Natural killer cell treated with Interleukin-12 subunit alpha and Interleukin-12 subunit beta and Interleukin-15 and Interleukin-18, amount 100 ng/mL, for 72 hours (primary cell): ENCODE measurements around the gene PLXNA4. TPM values are rescaled to one million over a fixed set of nuclear protein-coding genes. Genes with fewer than 3 reads are reported as not detected.

Experiments used
- ATAC-seq, 2 donors: fragments of 150-1000 bp; cut with Tn5 transposase in 1 of 2; sonication (Bioruptor Pico), chemical (Tn5 transposase) in 1 of 2; 2 replicates each; pipeline ENCODE4 v1.10.0; 2021
- DNase-seq: peaks from one replicate; pipeline ENCODE4 v3.0.0; 2022; ENCODE audit warnings: low spot score
- H3K27ac Mint-ChIP-seq, 2 donors: 1 replicate in 1 of 2; 2 replicates in 1 of 2; pipeline ENCODE4 v1.8.0; 2022; ENCODE audit warnings: mixed read lengths in 2 of 2, mild to moderate bottlenecking in 1 of 2, moderate library complexity in 1 of 2
- H3K27me3 Mint-ChIP-seq, 2 donors: 1 replicate in 1 of 2; 2 replicates in 1 of 2; pipeline ENCODE4 v1.8.0; 2022; ENCODE audit warnings: mixed read lengths in 2 of 2
- H3K36me3 Mint-ChIP-seq: one replicate; pipeline ENCODE4 v1.8.0; 2022; ENCODE audit warnings: mixed read lengths
- H3K4me1 Mint-ChIP-seq, 2 donors: 1 replicate in 1 of 2; 2 replicates in 1 of 2; pipeline ENCODE4 v1.8.0; 2022; ENCODE audit warnings: low read depth in 2 of 2, mixed read lengths in 2 of 2, mild to moderate bottlenecking in 1 of 2
- H3K4me3 Mint-ChIP-seq: one replicate; pipeline ENCODE4 v1.8.0; 2022; ENCODE audit warnings: mixed read lengths
- H3K9me3 Mint-ChIP-seq: 2 replicates; pipeline ENCODE4 v1.8.0; 2022; ENCODE audit warnings: mixed read lengths
- total RNA-seq, 2 donors: library from RNA; stranded (reverse); gene quantifications; one replicate each; pipeline ENCODE4 v1.2.3, GENCODE V29; 2022

The PLXNA4 gene
- total RNA-seq, 2 donors from 2014 or later, result 0.14 to 0.21 TPM

DNA sequence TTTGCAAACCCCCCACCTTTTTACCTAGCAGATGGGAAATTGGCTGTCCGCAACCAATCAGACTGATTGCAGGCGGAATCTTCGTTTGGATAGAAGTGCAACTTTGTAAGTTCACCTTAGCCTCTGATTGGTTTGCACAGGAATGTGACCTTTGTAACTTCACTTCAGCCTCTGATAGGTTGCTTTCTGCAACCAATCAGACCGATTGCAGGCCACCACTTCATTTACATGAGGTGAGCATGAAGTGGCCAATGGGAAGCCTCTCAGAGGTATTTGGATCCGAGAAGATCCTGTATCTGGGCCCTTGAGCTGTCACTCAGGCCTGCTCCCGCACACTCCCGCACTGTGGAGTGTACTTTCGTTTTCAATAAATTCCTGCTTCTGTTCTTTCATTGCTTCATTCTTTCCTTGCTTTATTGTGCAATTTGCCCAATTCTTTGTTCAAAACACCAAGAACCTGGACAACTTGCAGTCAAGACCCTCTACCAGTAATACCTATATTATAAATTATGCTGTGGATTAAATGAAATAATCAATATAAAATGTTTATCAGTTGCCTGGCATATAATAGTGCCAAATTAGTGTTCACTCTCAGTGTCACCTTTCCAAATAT is 491.4 kb downstream of the PLXNA4 start:
- no peak for DNase-seq
- no peaks in the 10 kb centered on the region for H3K9me3 Mint-ChIP-seq
- no peaks in the 10 kb centered on the region for H3K36me3 Mint-ChIP-seq
- H3K4me1 Mint-ChIP-seq, result no peaks in the 10 kb centered on the region
- no peak for ATAC-seq
- H3K4me3 Mint-ChIP-seq, result no peak overlapping the region
- H3K27ac Mint-ChIP-seq, result no peak overlapping the region
- peaks cover 21 to 24% of the 10 kb centered on the region in 2 donors for H3K27me3 Mint-ChIP-seq

DNA sequence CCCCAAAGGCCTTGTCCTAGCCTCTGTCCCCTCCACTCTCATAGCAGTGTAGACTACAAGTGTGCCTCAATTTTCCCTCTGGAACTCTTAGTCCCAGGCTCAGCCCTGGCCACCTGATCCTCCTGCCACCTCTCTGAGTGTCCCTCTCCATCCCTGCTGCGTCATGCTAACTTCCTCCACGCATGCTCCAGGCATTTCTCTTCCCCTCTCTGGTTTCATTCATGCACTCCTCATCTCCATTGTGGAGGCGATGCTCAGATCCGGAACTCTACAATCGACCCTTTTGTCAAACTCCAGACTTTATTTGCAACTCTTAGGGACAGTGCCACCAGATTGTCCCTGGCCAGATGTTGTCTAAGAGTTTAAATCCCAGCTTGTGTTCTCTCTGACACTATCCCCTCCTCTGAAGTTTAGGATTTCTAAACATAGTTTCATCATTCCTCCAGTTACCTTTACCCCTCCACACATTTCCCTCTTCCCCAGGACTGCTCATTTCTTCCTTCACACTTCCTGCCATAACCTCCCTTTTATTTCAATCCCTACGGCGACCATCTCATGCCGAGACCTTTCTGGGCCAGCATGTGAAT is 492.6 kb downstream of the PLXNA4 start:
- DNase-seq (no peak), ATAC-seq (no peak)
- Mint-ChIP-seq H3K9me3 (no peaks in the 10 kb centered on the region), H3K4me1 (no peaks in the 10 kb centered on the region), H3K27ac (no peak overlapping the region), H3K27me3 (peaks cover 25 to 28% of the 10 kb centered on the region in 2 donors), H3K36me3 (no peaks in the 10 kb centered on the region), H3K4me3 (no peak overlapping the region)

DNA sequence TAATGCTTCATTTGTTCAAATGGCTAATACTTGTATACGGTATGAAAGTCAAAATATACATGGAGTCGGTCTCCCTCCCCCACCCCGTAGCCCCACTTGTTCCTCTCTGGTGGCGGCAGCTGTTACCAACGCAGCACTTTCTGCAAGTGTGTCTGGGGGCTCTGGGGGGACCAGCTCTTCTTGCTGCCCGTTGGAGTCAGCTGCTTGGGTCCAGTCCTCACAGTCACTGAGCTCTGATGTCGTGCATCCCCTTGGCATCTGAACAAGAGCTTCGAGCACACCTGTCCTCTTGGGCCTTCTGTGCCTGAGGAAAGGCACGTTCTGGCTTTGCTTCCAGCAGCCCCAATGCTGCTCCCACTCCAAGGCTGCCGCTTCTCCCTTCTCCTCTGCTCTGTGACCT is 493.1 kb downstream of the PLXNA4 start:
- ATAC-seq, result no peak
- H3K9me3 Mint-ChIP-seq, result no peaks in the 10 kb centered on the region
- H3K27me3 Mint-ChIP-seq, result peaks cover 25 to 28% of the 10 kb centered on the region in 2 donors
- H3K36me3 Mint-ChIP-seq, result no peaks in the 10 kb centered on the region
- H3K4me3 Mint-ChIP-seq, result no peak overlapping the region
- H3K4me1 Mint-ChIP-seq, result no peaks in the 10 kb centered on the region
- H3K27ac Mint-ChIP-seq, result no peak overlapping the region
- DNase-seq, result no peak

DNA sequence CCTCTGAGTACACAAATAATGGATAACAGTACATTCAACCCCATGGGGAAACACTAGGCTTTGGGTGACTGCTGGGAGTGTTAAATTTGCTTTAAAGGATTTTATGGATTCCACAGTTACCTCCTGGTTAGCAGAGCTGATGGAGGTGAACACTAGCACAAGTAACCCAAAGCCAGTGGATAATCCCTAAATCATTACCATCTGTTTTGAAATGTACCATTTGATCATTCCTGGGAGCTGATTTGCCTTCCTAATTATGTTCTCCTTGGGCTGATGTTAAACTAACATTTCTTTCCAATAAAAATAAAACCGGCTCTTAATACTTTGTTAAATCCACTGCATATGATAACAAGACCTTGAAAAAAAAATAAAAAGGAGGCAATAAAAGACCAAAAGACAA is 493.9 kb downstream of the PLXNA4 start:
- peaks cover 25 to 28% of the 10 kb centered on the region in 2 donors for H3K27me3 Mint-ChIP-seq
- no peaks in the 10 kb centered on the region for H3K36me3 Mint-ChIP-seq
- no peak for DNase-seq
- H3K4me1 Mint-ChIP-seq, result no peaks in the 10 kb centered on the region
- H3K9me3 Mint-ChIP-seq, result no peaks in the 10 kb centered on the region
- ATAC-seq, result no peak
- no peak overlapping the region for H3K4me3 Mint-ChIP-seq
- no peak overlapping the region for H3K27ac Mint-ChIP-seq

DNA sequence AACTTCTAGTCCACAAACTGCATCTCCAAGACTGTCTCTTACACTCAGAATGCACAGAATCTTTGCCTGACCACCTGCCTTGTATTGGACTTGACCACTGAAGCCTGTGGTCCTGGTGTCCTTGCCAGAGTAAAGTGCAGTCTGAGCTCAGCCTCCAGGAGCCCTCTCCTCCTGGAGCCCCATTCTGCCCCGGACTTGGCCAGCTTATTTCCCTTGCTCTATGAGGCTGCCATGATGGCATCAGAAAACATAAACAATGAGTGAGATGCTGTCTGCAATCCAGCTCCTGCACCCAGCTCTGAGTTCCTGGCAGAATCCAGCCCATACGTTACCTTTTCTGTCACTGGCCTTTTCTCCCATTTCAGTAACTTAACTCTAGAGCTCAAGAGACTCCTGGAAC is 494.6 kb downstream of the PLXNA4 start:
- no peak for DNase-seq
- H3K27me3 Mint-ChIP-seq, result peaks cover 29 to 30% of the 10 kb centered on the region in 2 donors
- no peak overlapping the region for H3K27ac Mint-ChIP-seq
- H3K36me3 Mint-ChIP-seq, result no peaks in the 10 kb centered on the region
- no peaks in the 10 kb centered on the region for H3K4me1 Mint-ChIP-seq
- H3K4me3 Mint-ChIP-seq, result no peak overlapping the region
- no peak for ATAC-seq
- no peaks in the 10 kb centered on the region for H3K9me3 Mint-ChIP-seq

DNA sequence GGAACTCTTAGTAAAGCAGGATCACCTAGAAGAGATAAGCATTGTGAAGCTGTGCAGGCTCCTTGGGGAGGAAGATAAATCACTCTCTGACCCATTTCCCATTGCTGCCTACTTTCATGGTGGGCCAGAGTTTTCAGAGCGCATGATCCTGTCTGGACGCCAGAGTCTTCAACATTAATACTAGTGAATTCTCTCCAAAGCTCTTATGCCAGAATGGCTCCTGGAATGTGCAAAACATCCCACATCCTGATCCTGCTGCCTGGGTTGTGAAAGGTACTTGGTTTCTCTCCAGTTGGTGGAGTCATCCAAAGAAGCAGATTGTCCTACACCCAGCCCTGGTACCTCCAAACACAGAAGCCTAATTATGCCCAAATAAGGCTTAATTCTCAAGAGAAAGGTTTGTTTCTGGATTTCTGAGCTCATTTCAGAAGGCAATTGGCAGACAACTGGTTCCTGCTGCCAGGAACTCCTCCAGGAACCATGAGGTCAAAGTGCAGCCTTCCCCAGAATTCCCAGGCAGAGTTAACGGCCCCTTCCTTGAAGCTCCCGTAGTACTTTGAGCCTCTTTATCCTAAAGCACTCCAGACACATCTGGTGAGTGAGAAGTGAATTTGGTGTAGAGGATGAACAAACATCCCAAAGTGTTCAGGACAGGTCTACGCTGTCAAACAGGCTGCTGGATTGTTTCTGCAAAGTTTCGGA is 495.2 kb downstream of the PLXNA4 start:
- DNase-seq (no peak), ATAC-seq (no peak)
- Mint-ChIP-seq H3K27ac (no peak overlapping the region), H3K4me3 (no peak overlapping the region), H3K9me3 (no peaks in the 10 kb centered on the region), H3K27me3 (peaks cover 35 to 36% of the 10 kb centered on the region in 2 donors), H3K4me1 (no peaks in the 10 kb centered on the region), H3K36me3 (no peaks in the 10 kb centered on the region)

DNA sequence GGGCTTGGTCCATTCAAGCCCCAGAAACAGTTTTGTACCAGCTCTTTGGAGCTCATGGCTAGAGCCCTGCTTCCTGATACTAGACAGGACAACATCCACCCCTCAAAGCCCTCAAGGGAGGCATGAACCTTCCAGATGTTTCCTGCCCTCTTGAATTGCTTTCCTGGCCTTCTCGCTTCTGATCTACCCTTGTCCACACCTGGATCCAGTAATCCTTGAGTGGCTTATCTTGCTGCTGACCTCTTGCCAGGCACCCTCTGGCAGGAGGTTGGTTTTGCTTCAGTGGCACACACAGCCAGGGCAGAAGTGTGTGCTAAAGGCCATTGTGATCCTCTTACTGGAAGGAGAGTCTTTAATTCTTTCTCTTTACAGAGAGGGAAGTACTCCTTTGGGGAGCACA is 495.8 kb downstream of the PLXNA4 start:
- no peak for DNase-seq
- Mint-ChIP-seq H3K27me3 (peaks cover 38% of the 10 kb centered on the region in 2 donors), H3K4me1 (no peaks in the 10 kb centered on the region), H3K9me3 (no peaks in the 10 kb centered on the region), H3K4me3 (no peak overlapping the region), H3K36me3 (no peaks in the 10 kb centered on the region), H3K27ac (no peak overlapping the region)
- no peak for ATAC-seq

DNA sequence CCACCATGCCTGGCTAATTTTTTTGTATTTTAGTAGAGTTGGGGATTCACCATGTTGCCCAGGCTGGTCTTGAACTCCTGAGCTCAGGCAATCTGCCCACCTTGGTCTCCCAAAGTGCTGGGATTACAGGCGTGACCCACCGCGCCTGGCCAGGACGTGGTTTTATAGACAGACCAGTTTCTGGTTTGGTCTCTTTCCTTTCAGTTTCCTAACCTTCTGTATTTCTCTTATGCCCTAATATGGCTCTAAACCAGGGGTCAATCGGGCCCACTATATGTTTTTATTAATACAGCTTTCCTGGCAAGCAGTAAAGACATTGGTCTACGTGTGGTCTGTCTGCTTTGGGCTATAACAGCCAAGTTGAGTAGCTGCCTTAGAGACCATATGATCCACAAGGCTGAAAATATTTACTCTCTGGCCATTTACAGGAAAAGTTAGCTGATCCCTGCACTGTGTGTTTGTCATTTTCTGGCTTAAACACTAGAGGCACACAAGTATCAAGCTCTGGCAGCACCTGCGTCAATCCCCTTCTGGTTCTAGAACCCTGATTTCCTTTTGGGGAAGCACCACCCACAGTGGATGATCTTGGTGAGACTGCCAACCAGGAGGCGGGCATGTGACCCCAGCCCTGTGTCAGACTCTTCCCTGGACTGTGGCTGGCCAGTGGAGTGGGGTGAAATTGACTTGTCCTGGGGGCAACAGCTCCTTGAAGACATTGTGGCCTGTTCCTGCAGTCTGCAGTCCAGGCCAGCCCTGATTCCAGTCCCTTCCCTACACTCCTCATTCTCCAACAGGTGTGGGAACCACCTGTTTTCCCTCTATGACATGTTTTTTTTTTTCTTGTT is 497.2 kb downstream of the PLXNA4 start:
- Mint-ChIP-seq H3K4me1 (no peaks in the 10 kb centered on the region), H3K4me3 (no peak overlapping the region), H3K27ac (no peak overlapping the region), H3K36me3 (no peaks in the 10 kb centered on the region), H3K9me3 (no peaks in the 10 kb centered on the region), H3K27me3 (peaks cover 34 to 39% of the 10 kb centered on the region in 2 donors)
- DNase-seq, result no peak
- ATAC-seq, result no peak

DNA sequence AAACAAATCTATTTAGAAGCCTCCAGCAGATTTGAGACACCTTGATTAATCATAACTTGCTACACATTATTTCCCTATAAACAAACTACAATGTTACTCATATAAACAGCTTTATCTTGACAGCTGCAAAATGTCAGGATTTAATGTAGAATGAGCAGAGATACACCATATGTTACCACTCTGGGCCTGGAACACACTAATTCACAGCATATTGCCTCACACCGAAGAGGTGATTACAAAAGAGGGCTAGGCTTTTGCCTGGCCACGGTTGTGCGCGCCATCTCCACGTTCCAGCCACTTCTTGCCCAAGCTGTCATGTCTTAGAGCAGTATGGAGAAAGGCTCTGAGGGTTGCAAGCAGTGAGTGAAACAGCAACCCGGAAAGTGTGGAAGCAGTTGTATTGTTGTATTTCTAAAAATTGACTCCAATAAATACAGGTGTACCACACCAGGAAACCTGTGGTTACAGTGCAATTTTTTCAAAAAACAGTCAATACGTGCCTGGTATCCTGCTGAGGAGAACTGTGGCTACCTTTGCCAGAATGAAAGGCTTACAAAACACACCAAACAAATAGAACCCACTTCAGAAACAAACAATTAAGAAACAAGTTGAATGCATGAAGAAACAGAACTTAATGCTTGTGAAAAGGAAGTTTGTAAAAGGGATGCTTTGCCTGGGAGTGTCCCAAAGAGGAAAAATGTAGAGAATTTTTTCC is 498.1 kb downstream of the PLXNA4 start:
- no peaks in the 10 kb centered on the region for H3K9me3 Mint-ChIP-seq
- no peak for ATAC-seq
- peaks cover 24 to 32% of the 10 kb centered on the region in 2 donors for H3K27me3 Mint-ChIP-seq
- no peak overlapping the region for H3K4me3 Mint-ChIP-seq
- H3K27ac Mint-ChIP-seq, result no peak overlapping the region
- H3K36me3 Mint-ChIP-seq, result no peaks in the 10 kb centered on the region
- no peak for DNase-seq
- H3K4me1 Mint-ChIP-seq, result no peaks in the 10 kb centered on the region

DNA sequence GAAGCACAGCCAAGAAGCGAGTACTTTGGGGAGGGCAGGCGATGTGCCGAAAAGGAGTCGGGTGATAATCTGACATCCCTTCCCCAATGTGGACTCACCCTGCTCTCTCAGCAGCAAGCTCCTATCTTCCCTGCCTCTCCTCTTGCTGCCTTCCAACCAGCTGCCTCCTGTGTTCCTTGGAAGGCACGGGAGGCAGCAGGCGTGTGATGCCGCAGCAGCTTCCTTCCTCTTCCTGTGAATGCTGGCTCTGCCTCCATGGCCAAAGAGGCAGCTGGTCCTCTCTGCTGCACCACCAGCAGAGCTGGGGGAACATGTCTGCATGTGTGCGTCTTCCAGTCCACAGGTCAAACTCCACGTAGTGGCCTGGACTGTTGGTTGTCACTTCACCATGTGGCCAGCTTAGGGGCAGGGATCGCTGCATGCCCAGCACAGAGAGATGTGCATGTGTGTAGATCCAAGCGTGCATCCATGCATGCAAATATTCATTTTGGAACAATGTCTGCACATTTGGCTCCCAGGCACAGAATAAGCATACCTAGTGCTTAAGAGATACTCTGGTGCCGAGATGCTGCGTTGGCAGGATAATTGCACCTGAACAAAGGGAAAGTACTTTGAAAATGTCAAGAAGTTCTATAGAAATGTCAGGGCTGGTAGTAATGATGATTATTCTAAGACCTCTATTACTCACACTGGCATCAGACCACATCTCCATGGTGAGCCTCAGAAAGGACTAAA is 499.8 kb downstream of the PLXNA4 start:
- Mint-ChIP-seq H3K4me3 (no peak overlapping the region), H3K9me3 (no peaks in the 10 kb centered on the region), H3K27ac (no peak overlapping the region), H3K4me1 (no peaks in the 10 kb centered on the region), H3K27me3 (peaks cover 24 to 27% of the 10 kb centered on the region in 2 donors), H3K36me3 (no peaks in the 10 kb centered on the region)
- DNase-seq, result no peak
- no peak for ATAC-seq

DNA sequence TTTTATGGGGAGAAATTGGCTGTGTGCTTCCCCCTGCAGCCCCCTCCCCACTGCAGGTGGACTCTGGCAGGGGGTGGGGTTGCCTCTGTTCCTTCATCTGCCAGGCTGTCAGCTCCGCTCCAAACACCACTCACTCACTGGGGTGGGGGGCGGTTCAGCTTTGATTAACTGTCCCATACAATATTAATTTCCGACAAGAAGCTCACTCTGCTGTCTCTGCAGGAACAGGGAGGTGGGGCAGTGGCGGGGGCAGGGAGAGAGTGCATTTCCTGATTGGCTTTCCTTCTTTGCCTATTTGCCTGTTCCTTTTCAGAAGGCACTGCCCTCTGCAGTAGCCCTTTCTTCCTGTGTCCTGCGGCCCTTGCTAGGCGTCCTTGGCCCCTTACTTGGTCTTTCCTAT is 500.8 kb downstream of the PLXNA4 start:
- Mint-ChIP-seq H3K9me3 (no peaks in the 10 kb centered on the region), H3K4me1 (no peaks in the 10 kb centered on the region), H3K4me3 (no peak overlapping the region), H3K27ac (no peak overlapping the region), H3K36me3 (no peaks in the 10 kb centered on the region), H3K27me3 (peaks cover 20 to 26% of the 10 kb centered on the region in 2 donors)
- ATAC-seq (no peak), DNase-seq (no peak)

DNA sequence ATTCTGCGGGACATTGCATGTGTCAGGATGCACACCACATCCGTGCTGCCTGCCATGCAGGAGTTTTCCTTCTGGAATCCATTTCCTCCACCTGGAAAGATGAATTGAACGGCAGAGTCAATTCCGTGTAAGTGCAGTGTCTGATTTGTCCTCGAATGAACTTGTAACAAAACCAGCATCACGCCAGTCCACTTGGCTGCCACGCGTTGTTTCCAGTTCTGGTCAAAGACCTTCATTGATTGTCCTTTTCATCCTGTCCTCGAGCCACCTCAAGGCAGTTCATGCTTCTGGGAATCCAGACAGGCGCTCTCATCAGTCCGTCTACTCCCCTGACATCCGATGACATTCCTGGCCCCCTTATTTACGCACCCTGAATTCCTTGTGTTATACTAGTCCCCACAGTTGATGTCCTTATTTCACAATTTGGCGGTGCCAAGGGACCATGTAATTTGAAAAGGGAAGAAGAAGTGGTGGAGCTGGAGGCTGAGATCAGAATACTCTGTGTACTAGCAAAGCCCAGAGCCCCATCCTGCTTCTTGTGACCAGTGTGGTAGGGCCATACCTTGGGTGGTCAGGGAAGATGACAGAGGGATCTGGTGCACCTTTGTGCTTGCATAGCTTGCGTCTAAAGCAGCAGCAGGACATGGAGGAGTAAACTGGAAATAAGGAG is 502.2 kb downstream of the PLXNA4 start:
- peaks cover 15 to 20% of the 10 kb centered on the region in 2 donors for H3K27me3 Mint-ChIP-seq
- no peak for ATAC-seq
- H3K9me3 Mint-ChIP-seq, result no peaks in the 10 kb centered on the region
- no peak overlapping the region for H3K4me3 Mint-ChIP-seq
- no peaks in the 10 kb centered on the region for H3K36me3 Mint-ChIP-seq
- H3K27ac Mint-ChIP-seq, result no peak overlapping the region
- no peak for DNase-seq
- H3K4me1 Mint-ChIP-seq, result no peaks in the 10 kb centered on the region
